ENCODE data around the gene ENOX2.
"Not testable (repeated sequence)": the region's sequence is repeated elsewhere in the genome, so short reads cannot be mapped to it uniquely, and the experiment has no call there.

ENOX2 gene

DNA sequence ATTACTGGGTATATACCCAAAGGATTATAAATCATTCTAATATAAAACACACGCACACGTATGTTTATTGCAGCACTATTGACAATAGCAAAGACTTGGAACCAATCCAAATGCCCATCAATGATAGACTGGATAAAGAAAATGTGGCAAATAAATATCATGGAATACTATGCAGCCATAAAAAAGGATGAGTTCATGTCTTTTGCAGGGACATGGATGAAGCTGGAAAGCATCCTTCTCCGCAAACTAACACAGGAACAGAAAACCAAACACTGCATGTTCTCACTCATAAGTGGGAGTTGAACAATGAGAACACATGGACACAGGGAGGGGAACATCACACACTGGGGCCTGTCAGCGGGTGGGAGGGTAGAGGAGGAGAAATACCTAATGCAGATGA lies 83.6 kb downstream of the ENOX2 start:
- H3K4me2 ChIP-seq (ENCODE audit: low read length, poor library complexity, severe bottlenecking); H3K14ac ChIP-seq (ENCODE audit: low read length in 2 of 2); H3K27ac ChIP-seq (ENCODE audit: low read length, poor library complexity, severe bottlenecking); H3K4me1 ChIP-seq (ENCODE audit: control insufficient read depth, insufficient read depth, low read depth, low read length); H3K9me3 ChIP-seq (ENCODE audit: control insufficient read depth, low read length); H2BK5ac ChIP-seq (ENCODE audit: low read depth, low read length, poor library complexity, severe bottlenecking); H3K9ac ChIP-seq (ENCODE audit: low read length); DNase-seq; H2BK12ac ChIP-seq (ENCODE audit: low read length in 2 of 2); H2BK15ac ChIP-seq (ENCODE audit: low read depth, poor library complexity, severe bottlenecking); H3K27me3 ChIP-seq (ENCODE audit: control insufficient read depth in 1 of 2, insufficient read depth in 1 of 2, low read length in 2 of 2); H4K8ac ChIP-seq (ENCODE audit: low read length); H2BK120ac ChIP-seq (ENCODE audit: low read depth, low read length); H2AK5ac ChIP-seq (ENCODE audit: low read length, severe bottlenecking); H2AFZ ChIP-seq (ENCODE audit: low read depth, low read length); H3K4ac ChIP-seq (ENCODE audit: low read depth in 1 of 2, low read length in 2 of 2); H3K36me3 ChIP-seq (ENCODE audit: control insufficient read depth in 1 of 2, insufficient read depth in 2 of 2, low read depth in 1 of 2, low read length in 2 of 2); H3K18ac ChIP-seq (ENCODE audit: low read depth in 1 of 2, low read length in 2 of 2); H3K79me1 ChIP-seq (replicated peaks; ENCODE audit: low read length, poor library complexity, severe bottlenecking); H4K91ac ChIP-seq (ENCODE audit: low read length); H3K4me3 ChIP-seq (ENCODE audit: insufficient read depth in 1 of 2, low read depth in 1 of 2, low read length in 2 of 2); H3K23ac ChIP-seq (ENCODE audit: low read length in 2 of 2): not testable (repeated sequence)
- no CpG with 5 or more reads among the region's 4 CpGs for WGBS

- not testable (repeated sequence) for H2BK12ac ChIP-seq (ENCODE audit: low read length in 2 of 2); H3K36me3 ChIP-seq (ENCODE audit: control insufficient read depth in 1 of 2, insufficient read depth in 2 of 2, low read depth in 1 of 2, low read length in 2 of 2); H4K91ac ChIP-seq (ENCODE audit: low read length); H3K14ac ChIP-seq (ENCODE audit: low read length in 2 of 2); H3K18ac ChIP-seq (ENCODE audit: low read depth in 1 of 2, low read length in 2 of 2); H3K9ac ChIP-seq (ENCODE audit: low read length); H3K4me2 ChIP-seq (ENCODE audit: low read length, poor library complexity, severe bottlenecking); H3K4ac ChIP-seq (ENCODE audit: low read depth in 1 of 2, low read length in 2 of 2); H2BK5ac ChIP-seq (ENCODE audit: low read depth, low read length, poor library complexity, severe bottlenecking); H3K23ac ChIP-seq (ENCODE audit: low read length in 2 of 2); H2AK5ac ChIP-seq (ENCODE audit: low read length, severe bottlenecking); H3K27me3 ChIP-seq (ENCODE audit: control insufficient read depth in 1 of 2, insufficient read depth in 1 of 2, low read length in 2 of 2); H4K8ac ChIP-seq (ENCODE audit: low read length); H3K4me3 ChIP-seq (ENCODE audit: insufficient read depth in 1 of 2, low read depth in 1 of 2, low read length in 2 of 2); H3K27ac ChIP-seq (ENCODE audit: low read length, poor library complexity, severe bottlenecking); H2AFZ ChIP-seq (ENCODE audit: low read depth, low read length); H2BK120ac ChIP-seq (ENCODE audit: low read depth, low read length); H2BK15ac ChIP-seq (ENCODE audit: low read depth, poor library complexity, severe bottlenecking); H3K9me3 ChIP-seq (ENCODE audit: control insufficient read depth, low read length); DNase-seq; H3K4me1 ChIP-seq (ENCODE audit: control insufficient read depth, insufficient read depth, low read depth, low read length)
- 66% methylated on average over 3 of the region's 5 CpGs for WGBS
- peaks cover 14% of the 10 kb centered on the region for H3K79me1 ChIP-seq (replicated peaks; ENCODE audit: low read length, poor library complexity, severe bottlenecking)
Observed at GRCh38 chrX:130813932-130814331, 89.1 kb downstream of the ENOX2 start.

DNA sequence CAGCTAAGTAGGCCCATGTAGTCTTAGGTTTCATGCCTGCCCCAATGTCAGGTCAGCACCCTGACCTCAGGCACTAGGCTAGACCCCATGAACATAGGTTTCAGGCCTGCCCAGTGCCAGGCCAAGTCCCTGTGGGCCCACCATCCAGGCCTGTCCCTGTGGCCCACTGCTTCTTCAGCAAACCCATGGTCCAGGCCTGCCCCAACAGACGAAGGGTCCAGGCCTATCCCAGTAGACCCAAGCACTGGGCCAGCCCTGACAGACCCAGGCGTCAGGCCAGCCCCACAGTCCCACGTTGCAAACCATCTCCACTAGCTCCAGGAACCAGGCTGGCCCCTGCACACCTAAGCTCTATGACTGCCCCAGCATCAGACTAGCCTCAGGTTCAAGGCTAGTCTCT lies 92.4 kb downstream of the ENOX2 start:
- Histone ChIP-seq H3K14ac (ENCODE audit: low read length in 2 of 2) (peak overlapping the region in 1 of 2 experiments; percentile 51), H3K27ac (ENCODE audit: low read length, poor library complexity, severe bottlenecking) (no peak overlapping the region), H3K36me3 (ENCODE audit: control insufficient read depth in 1 of 2, insufficient read depth in 2 of 2, low read depth in 1 of 2, low read length in 2 of 2) (no peaks in the 10 kb centered on the region), H3K9me3 (ENCODE audit: control insufficient read depth, low read length) (peaks cover 4% of the 10 kb centered on the region), H3K4ac (ENCODE audit: low read depth in 1 of 2, low read length in 2 of 2) (no peak overlapping the region), H4K91ac (ENCODE audit: low read length) (no peak overlapping the region), H3K79me1 (replicated peaks; ENCODE audit: low read length, poor library complexity, severe bottlenecking) (peaks cover 14% of the 10 kb centered on the region), H2BK5ac (ENCODE audit: low read depth, low read length, poor library complexity, severe bottlenecking) (no peak overlapping the region), H3K4me1 (ENCODE audit: control insufficient read depth, insufficient read depth, low read depth, low read length) (no peaks in the 10 kb centered on the region), H3K27me3 (ENCODE audit: control insufficient read depth in 1 of 2, insufficient read depth in 1 of 2, low read length in 2 of 2) (no peaks in the 10 kb centered on the region), H3K4me3 (ENCODE audit: insufficient read depth in 1 of 2, low read depth in 1 of 2, low read length in 2 of 2) (no peak overlapping the region), H3K4me2 (ENCODE audit: low read length, poor library complexity, severe bottlenecking) (no peak overlapping the region), H2BK120ac (ENCODE audit: low read depth, low read length) (no peak overlapping the region), H3K9ac (ENCODE audit: low read length) (no peak overlapping the region), H2BK15ac (ENCODE audit: low read depth, poor library complexity, severe bottlenecking) (no peak overlapping the region), H2BK12ac (ENCODE audit: low read length in 2 of 2) (no peak overlapping the region), H2AK5ac (ENCODE audit: low read length, severe bottlenecking) (no peak overlapping the region), H3K23ac (ENCODE audit: low read length in 2 of 2) (no peak overlapping the region), H3K18ac (ENCODE audit: low read depth in 1 of 2, low read length in 2 of 2) (no peak overlapping the region), H4K8ac (ENCODE audit: low read length) (no peak overlapping the region), H2AFZ (ENCODE audit: low read depth, low read length) (no peak overlapping the region)
- DNase-seq, result no peak
- WGBS, result 93% methylated on average over 3 of the region's 3 CpGs

GRCh38 chrX:130805903-130806302 lies 97.1 kb downstream of the ENOX2 start:
- Histone ChIP-seq H3K27me3 (ENCODE audit: control insufficient read depth in 1 of 2, insufficient read depth in 1 of 2, low read length in 2 of 2) (no peaks in the 10 kb centered on the region), H3K9ac (ENCODE audit: low read length) (no peak overlapping the region), H2BK12ac (ENCODE audit: low read length in 2 of 2) (no peak overlapping the region), H3K9me3 (ENCODE audit: control insufficient read depth, low read length) (no peaks in the 10 kb centered on the region), H2BK5ac (ENCODE audit: low read depth, low read length, poor library complexity, severe bottlenecking) (no peak overlapping the region), H3K79me1 (replicated peaks; ENCODE audit: low read length, poor library complexity, severe bottlenecking) (peaks cover 10% of the 10 kb centered on the region), H2AK5ac (ENCODE audit: low read length, severe bottlenecking) (no peak overlapping the region), H3K27ac (ENCODE audit: low read length, poor library complexity, severe bottlenecking) (no peak overlapping the region), H3K4me3 (ENCODE audit: insufficient read depth in 1 of 2, low read depth in 1 of 2, low read length in 2 of 2) (no peak overlapping the region), H3K23ac (ENCODE audit: low read length in 2 of 2) (no peak overlapping the region), H3K4me1 (ENCODE audit: control insufficient read depth, insufficient read depth, low read depth, low read length) (no peaks in the 10 kb centered on the region), H2BK120ac (ENCODE audit: low read depth, low read length) (no peak overlapping the region), H3K36me3 (ENCODE audit: control insufficient read depth in 1 of 2, insufficient read depth in 2 of 2, low read depth in 1 of 2, low read length in 2 of 2) (no peaks in the 10 kb centered on the region), H3K4ac (ENCODE audit: low read depth in 1 of 2, low read length in 2 of 2) (no peak overlapping the region), H3K18ac (ENCODE audit: low read depth in 1 of 2, low read length in 2 of 2) (no peak overlapping the region), H3K4me2 (ENCODE audit: low read length, poor library complexity, severe bottlenecking) (no peak overlapping the region), H2AFZ (ENCODE audit: low read depth, low read length) (no peak overlapping the region), H2BK15ac (ENCODE audit: low read depth, poor library complexity, severe bottlenecking) (no peak overlapping the region), H3K14ac (ENCODE audit: low read length in 2 of 2) (no peak overlapping the region), H4K91ac (ENCODE audit: low read length) (no peak overlapping the region), H4K8ac (ENCODE audit: low read length) (no peak overlapping the region)
- no peak for DNase-seq
- no CpG with 5 or more reads among the region's 2 CpGs for WGBS

All from mesenchymal stem cell (in vitro differentiated cells and primary cell).